NCI-H69 (cell line): Measurements from ENCODE around the gene ENTPD8.
A peak's percentile ranks its signal among the peaks of the same experiment; 100 is the strongest.

Experiments used
- DNase-seq: peaks from one replicate; lab custom pipeline; 2025; lab: John Stamatoyannopoulos, UW

ENTPD8 gene, protein sequence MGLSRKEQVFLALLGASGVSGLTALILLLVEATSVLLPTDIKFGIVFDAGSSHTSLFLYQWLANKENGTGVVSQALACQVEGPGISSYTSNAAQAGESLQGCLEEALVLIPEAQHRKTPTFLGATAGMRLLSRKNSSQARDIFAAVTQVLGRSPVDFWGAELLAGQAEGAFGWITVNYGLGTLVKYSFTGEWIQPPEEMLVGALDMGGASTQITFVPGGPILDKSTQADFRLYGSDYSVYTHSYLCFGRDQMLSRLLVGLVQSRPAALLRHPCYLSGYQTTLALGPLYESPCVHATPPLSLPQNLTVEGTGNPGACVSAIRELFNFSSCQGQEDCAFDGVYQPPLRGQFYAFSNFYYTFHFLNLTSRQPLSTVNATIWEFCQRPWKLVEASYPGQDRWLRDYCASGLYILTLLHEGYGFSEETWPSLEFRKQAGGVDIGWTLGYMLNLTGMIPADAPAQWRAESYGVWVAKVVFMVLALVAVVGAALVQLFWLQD

DNA sequence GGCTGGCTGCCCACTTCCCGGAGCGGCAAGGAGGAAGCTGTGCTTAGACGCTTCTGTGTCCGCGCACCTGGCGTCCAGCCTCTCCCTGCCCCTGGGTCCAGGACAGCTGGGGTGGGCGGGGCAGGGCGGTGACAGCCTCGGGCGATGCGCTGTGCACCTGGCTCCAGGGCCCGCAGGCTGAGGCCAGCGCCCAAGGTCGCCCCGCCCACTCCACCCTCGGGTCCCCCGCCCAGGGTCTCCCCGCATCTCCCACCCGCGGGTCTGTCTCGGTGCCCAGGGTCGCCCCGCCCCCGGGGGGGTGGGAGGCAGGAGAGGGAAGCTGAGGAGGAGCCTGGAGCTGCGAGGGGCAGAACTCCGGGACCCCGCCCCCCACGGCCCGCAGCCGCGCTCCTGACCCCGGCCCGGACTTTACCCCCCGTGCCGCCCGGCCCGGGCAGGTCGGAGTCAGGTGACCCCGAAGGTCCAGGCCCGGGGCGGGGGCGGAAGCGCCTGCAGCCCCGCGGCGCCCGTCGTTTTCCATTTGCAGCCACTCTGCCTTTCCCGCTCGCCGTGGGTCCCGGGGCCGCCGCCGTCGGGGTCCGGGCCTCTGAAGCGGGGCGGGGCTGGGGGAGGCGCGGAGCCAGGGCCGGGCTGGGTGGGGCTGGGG lies at the start of gene ENTPD8:
Gene ENTPD8, minus strand, starts transcription at position 69 of the 646 bp plus-strand sequence. CDS start 3,072 bp downstream, outside the sequence.
- DNase-seq: peak; percentile 96

DNA sequence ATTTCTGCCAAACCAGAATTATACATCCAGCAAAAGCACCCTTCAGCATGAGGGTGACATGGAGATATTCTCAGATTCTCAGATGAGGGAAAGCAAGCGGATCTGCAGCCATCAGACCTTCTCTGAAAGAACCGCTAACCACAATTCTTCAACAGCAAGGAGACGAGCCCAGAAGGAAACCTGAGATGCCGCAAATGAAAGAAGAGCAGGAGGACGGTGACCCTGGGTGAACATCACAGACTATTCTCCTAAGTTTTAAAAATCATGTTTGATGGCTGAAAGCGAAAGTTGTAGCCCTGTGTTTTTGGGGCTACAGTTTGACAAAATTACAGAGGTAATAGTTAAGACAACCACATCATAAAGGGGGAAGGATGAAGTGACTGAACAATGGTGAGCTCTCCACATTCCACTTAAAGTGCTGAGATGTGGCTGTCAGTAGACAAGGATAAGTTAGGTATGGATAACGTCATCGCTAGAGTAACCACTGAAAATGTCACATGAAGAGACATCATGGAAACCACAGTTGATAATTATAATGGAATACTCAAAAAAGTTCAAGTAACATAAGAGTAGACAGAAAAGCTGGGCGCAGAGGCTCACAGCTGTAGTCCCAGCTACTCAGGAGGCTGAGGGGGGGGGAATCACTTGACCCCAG lies 49.5 kb upstream of the ENTPD8 start:
- no peak for DNase-seq

DNA sequence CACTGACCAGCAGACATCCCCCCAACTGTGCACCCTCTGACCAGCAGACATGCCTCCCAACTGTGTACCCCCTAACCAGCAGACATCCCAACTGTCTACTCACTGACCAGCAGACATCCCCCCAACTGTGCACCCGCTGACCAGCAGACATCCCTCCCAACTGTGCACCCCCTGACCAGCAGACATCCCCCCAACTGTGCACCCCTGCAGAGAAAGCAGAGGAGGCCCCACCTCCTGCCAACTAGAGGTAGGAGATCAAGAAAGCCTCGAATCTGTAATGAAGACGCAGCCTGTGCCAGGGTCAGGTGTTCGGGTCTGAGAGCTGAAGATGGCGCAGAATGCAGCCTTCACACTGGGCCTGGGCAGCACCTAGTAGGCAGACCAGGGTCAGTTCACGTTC lies 47.7 kb upstream of the ENTPD8 start:
- DNase-seq: no peak

DNA sequence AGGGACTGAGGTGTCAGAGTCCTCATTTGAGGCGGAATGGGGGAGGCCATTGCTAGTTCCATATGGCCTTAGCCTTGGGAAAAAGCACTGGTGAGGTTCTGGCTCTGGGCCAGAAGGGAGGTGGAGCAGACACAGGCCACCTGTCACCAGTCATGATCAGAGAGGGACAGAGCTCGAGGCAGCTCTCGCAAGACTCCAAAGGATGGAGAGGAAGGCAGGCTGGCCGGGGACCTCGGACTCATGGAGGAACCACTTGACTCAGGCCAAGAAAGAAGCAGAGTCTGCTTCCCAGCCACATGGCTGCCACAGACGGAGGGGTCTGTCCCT lies 47.1 kb upstream of the ENTPD8 start:
- peak; percentile 91 for DNase-seq

DNA sequence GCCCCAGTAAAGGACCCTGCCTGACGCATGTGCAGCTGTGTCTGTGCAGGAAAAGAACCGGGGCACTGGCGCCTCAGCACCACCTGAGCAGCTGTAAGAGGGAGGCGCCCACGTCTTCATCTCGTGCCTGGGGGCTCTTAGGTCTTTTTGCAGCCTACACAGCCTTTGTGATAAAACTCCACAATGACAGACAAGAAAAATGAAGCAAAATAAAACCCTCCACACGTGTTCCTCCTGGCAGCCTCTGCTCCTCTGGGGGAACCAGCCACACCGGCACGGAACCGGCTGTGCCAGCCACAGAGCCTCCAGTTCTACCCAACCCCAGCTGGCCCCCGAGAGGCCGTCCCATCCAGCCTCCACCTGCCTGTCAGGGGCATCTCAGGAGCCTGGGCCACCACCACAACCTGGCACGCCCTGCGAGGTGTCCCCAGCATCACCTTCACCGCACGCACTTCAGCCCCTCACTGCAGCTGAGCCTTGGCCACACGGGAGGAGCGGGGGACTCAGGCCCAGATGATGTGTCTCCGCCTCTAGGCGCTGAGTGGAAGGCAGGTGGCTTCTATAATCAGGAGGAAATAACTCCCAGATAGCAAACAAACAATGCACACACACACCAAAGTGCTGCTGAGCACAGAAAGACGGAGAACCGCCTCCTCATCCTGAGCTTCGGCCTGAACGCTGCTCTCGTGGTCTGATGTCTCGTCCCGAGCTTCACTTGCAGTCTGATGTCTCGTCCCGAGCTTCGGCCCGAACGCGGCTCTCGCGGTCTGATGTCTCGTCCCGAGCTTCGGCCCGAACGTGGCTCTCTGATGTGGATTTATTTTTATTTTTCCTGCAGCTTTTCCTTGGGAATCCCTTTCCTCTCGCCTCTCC lies 46.5 kb upstream of the ENTPD8 start:
- DNase-seq: peak; percentile 85

DNA sequence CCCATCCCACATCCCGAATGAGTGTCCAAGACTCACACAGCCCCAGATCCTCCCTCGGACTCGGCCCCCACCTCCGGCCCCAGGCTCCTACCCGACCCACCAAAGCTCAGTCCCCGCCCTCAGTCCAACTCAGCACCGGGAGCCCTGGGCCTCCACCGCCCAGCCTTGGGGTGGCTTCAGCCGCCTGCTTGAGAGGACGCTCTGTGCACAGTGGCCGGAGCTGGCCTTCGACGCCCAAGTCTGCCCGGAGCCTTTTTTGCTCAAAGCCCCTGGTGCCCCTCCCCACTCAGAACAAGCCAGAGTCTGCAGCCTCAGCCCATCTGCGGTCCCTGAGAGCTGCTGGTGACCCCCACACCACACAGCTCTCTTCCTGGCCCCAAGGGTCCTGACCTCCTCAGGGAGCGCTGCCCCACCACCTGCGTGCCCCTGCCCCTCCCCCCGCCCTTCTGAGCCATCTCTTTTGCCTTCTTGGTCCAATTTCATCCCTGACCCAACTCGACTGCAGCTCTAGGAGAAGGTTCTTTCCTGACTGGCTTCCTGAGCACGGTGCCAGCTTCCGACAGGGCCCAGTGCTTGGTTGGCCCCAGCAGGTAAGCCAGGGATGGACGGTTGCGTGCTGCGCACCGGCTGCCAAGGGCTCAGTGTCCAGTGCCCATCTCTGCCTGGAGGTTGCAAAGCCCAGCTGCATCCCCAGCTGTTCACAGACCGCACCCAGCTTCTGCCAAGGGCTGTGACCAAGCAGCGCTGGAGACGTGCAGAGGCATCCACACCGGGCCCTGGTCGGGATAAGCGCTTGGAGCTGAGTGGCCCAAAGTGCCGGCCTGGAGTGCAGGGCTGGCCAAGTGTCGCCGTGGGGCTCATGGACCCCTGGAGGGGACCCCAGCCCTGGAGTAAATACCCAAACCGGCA lies 45.6 kb upstream of the ENTPD8 start:
- no peak for DNase-seq

DNA sequence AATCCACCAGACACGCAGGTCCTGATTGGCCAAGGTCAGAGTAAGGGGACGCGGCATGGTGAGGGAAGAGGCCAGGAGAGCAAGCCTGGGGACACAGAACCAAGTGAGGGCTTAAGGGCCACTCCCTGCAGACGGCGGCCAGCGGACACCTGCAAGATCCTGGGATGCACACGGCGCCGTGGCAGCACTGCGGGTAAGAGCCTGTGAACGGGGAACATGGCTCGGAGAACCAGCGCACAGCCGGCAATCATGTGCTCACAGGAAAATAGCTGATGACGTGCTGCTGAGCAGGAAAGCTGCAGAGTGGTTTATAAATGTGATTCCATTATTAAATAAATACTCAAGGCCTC lies 45.0 kb upstream of the ENTPD8 start:
- no peak for DNase-seq

DNA sequence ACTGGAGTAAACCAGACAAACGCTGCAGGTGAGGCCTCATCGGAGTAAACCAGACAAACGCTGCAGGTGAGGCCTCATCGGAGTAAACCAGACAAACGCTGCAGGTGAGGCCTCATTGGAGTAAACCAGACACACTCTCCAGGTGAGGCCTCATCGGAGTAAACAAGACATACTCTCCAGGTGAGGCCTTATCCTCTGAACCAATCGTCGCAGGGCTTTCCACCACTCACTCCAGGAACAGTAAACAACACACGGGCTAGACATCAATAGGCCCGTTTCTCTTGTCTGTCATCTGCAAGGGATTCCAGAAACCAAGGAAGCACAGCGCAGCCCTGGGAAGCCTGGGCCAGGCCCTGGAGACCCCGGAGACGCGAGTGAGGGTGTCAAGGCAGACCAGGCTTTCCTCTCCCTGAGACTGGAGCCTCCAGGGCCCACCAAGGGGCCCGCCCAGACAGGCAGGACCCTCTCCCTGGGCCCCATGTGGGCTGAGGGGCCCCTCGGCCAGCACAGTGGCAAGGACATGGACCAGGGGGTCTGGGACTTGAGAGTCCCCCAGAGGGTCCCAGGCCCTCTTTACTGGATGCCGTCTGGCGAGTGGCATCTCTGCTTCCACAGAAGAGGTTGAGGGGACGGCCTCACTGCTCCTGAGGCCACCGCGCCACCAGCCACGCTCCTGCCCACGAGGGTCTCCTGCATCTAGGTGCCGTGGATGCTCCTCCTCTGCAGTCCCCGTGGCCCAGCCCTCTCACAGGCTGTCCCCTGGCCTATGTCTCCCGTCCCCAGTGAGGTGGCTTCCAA lies 44.4 kb upstream of the ENTPD8 start:
- peak; percentile 34 for DNase-seq

DNA sequence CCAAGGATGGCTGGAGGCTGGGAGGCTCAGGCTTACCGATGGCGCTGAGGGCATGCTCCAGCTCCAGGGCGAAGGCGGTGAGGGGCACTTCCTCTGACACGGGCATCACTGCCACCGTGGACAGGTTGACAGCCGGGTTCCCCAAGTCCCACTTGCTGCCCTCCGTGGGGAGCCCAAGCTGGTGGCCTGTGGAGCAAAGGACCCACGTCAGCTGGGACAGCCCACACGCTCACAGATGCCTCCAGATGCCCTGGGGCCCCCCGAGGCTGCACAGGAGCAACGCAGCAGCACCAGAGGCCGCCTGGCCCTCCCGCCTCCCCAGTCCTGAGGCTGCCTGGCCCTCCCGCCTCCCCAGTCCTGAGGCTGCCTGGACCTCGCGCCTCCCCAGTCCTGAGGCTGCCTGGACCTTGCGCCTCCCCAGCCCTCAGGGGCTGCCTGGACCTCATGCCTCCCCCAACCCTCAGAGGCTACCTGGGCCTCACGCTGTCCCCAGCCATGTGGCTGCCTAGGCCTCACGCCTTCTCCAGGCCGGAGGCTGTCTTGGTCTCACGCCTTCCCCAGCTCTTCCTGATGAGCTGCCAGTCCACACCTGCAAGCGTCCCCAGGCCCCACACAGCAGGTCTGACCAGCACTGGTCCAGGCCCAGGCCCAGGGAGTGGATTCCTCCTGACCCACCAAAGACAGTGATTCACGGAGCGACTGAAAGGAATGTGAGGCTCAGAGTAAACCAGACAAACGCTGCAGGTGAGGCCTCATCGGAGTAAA lies 43.6 kb upstream of the ENTPD8 start:
- no peak for DNase-seq

DNA sequence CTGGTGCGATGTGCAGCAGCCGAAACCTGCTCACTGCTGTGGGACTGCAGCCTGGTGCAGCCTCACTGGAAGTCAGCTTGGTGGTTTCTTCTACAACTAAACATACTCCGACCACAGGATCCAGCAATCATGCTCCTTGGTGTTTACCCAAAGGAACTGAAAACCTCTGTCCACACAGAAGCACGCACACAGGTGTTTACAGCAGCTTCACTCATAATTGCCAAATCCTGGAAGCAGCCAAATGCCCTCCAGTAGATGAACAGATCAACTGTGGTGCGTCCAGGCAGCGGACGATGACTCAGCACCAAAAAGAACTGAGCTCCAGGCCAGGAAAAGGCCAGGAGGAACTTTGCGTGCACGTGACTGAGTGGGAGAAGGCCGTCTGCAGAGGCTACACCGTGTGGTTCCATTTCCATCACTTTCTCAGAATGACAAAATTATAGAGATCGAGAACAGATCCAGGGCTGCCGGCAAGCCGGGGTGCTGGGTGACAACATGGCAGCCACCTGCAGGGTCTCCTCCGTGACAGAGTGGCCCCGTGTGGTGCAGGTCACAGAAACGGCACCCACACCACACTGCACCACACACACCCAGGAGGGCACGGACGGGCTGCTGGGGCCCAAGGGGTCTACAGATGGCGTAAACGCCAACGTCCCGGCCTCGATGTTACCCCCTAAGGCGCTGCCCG lies 41.1 kb upstream of the ENTPD8 start:
- peak; percentile 57 for DNase-seq

DNA sequence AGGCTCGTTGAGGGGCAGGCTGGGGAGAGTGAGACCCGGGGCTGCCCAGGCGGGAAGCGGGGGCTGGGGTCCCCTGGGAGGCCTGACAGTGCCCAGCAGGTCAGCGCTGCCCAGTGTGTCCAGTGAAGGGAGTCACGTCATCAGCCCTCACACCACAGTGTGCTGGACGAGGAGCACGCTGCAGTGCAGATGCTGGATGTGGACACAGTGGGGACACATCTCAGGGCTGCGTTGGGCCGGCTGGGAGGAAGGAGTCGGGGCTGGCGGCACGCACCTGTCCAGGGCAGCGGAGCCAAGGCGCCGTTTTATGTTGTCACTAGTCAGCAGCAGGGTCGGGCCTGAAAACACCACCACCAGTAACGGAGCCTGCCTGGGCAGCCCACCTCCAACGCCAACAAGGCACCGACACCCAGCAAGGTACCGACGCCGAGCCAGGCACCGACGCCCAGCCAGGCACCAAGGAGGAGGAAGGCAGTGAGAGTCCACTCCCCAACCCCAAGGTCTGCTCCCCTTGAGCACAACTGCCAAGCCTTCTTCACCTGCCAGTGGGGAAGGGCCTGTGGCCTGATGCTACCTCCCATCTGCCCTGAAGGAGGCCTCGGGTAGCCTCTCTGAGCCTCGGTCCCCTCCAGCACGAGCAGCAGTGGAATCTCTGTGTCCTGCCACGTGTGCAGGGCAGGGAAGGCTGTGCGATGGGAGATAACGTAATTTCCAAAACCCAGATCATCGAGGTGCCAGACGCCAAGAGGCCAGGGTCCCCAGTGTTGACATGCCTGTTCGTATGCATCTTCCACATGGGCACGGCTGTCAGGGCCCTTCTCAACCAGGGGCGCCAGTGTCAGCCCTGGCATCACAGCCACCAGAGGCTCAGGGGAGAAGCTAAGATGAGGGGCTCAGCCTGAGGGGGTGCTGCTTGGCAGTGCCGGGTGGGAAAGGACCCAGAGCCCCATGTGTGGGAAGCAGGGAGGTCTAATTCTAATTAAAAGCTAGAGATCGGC lies 39.8 kb upstream of the ENTPD8 start:
- no peak for DNase-seq

DNA sequence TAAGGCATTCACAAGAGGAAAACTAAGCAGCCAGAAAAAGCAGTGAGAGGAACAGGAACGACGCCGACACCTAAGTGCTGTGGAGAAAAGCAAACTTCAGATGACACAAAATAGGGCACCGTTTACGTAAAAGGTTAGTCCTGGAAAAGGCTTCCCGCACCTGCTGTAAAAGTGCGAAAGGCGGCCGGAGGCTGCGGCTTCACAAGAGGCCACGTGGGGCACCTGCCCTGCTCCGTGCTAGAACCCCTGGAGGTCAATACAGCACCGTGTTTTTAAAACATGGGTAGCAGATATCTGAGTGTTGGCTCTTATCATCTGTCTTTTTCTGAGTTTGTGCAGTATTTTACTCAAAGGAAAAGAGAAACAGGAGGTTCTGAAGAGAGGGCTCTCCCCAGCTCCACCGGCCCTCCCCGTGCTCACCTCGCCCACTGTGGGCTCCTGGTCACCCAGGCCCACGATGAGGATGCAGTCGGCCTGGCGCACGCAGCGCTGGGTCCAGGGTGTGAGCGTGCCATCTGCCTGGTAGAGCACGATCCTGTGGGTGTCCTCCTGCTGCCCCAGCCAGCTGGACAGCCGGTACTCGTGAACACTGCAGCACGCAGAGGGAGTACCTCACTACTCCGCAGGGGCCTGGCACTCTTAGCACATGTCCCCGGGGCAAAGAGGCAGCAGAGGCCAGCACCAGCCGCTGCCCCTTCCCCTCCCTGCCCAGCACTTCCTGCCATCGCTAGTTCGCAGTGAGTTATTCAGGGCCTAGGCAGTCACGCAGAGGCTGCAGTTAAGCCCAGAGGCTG lies 38.9 kb upstream of the ENTPD8 start:
- DNase-seq: no peak

DNA sequence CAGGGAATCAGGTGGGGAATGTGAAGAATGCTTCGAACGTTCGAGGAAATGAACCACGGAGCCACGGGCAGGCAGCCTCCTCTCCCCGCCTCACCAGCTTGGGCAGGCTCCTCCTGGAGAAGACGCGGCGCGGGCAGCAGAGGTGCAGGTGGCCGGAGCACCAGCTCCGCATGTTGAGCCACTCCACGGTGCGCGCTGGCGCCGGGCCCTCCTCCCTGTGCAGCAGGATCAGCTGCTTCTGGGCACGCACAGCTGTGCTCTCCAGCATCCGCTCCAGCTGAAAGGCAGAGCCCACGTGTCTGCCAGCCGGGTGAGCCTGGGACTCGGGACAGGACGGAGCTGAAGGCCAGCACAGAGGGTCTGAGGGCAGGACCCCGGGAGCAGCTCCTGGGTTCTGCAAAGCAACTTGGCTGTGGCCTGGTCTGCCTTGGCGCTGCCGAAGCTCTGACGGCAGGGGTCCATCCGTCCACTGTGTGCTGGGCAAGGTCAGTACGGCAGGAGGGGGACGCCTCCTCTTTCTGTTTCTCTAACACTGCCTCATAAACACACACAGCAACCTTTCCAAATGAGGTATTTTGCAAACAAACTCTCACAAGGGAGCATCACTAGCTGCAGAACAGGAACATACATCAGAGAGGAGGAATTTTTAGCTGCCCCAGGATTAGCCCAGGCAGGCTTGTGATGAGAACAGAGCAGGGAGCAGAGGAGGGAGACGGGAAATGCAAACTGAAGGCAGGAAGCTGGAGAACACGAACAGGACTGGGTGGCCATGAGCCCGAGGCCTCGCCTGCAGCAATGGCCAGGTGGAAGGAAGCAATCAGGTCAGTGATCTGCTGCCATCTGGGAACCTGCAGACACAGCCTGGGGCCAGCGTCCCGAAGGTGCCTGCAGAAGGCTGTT lies 38.1 kb upstream of the ENTPD8 start:
- no peak for DNase-seq

DNA sequence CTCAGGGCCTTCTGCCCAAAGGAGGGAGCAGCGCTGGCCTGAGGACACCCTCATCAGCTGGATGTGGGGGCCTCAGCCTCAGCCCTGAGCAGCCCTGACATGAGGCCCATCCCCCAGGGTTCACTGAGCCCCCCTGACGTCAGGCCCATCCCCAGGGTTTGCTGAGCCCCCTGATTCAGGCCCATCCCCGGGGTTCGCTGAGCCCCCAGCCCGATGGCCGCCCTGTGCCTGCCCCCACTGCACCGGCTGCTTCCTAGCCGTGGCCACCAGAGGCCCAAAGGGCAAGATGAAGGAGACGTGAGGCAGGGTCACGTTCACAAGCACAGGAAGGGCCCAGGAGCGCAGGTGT lies 37.4 kb upstream of the ENTPD8 start:
- DNase-seq: no peak

DNA sequence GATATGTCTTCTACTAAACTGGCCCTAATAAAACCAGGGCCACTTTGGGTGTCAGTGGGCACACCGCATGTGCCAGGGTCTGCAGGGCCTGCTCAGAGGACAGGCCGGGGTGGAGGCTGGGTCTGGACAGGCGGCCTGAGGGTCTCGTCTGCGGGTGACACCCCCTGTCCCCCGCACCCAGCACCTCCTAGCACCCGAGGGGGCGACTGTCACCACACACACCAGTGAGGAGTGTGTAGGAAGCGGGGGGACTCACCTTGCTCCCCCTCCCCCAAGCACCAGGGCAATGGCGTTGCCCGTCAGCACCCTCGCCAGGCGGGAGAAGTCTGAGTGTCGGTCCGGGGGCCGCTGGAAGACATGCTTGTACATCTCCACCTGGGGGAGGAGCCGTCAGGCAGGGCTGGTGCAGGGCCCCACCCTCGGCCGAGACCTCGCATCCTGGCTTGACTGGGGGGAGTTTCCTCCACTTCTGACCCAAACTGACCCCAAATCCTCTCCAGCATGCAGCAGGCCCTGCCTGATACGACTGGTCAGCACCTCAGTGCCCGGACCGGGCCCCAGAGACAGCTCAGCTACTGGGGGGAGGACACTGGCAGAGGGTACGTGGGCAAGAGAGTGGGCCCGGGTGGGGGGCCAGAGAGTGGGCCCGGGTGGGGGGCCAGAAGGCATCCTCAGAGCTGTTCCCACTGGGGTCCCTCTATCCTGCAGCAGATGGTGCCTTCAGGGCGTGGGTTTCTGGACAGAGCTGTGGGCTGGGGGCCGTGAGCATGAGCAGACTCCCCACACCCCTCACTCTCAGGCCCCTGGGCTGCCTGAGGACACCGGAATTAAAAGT lies 36.8 kb upstream of the ENTPD8 start:
- DNase-seq: no peak
